BE2C (cell line): ENCODE data around the gene TCIRG1. TPM values are rescaled to one million over a fixed set of nuclear protein-coding genes. Genes with fewer than 3 reads are reported as not detected.
"Not testable (repeated sequence)": the region's sequence is repeated elsewhere in the genome, so short reads cannot be mapped to it uniquely, and the experiment has no call there.

ENCODE experiments used
- DNase-seq: peaks from one replicate; pipeline ENCODE4 v3.0.0-alpha.2; 2020
- H3K27me3 ChIP-seq: fragments of 250-450 bp; sonication (Bioruptor Pico); 2 replicates; pipeline ENCODE4 v1.5.1; 2020; ENCODE audit warnings: mild to moderate bottlenecking
- H3K36me3 ChIP-seq: fragments of 250-450 bp; sonication (Bioruptor Pico); 2 replicates; pipeline ENCODE4 v1.5.1; 2020; ENCODE audit warnings: mild to moderate bottlenecking
- H3K4me1 ChIP-seq: fragments of 250-450 bp; sonication (Bioruptor Pico); 2 replicates; pipeline ENCODE4 v1.5.1; 2020
- H3K4me3 ChIP-seq: 2 replicates; pipeline ENCODE4 v1.5.1; 2011; ENCODE audit warnings: low read depth, low read length
- H3K9me3 ChIP-seq: fragments of 250-450 bp; sonication (Bioruptor Pico); 2 replicates; pipeline ENCODE4 v1.5.1; 2020
- polyA plus RNA-seq: library from polyadenylated mRNA; unstranded; fragments of >200 nt; gene quantifications from one replicate; pipeline ENCODE4 v1.2.1, GENCODE V29; 2012; ENCODE audit warnings: low read depth, missing spikeins; ENCODE audit not compliant: insufficient read length, insufficient read depth
- TF ChIP-seq, protein P1 (sequence below): IDR thresholded peaks from 2 replicates; pipeline ENCODE4 v1.5.1; 2012; ENCODE audit warnings: mild to moderate bottlenecking, low read depth, low read length

TCIRG1 gene, protein sequence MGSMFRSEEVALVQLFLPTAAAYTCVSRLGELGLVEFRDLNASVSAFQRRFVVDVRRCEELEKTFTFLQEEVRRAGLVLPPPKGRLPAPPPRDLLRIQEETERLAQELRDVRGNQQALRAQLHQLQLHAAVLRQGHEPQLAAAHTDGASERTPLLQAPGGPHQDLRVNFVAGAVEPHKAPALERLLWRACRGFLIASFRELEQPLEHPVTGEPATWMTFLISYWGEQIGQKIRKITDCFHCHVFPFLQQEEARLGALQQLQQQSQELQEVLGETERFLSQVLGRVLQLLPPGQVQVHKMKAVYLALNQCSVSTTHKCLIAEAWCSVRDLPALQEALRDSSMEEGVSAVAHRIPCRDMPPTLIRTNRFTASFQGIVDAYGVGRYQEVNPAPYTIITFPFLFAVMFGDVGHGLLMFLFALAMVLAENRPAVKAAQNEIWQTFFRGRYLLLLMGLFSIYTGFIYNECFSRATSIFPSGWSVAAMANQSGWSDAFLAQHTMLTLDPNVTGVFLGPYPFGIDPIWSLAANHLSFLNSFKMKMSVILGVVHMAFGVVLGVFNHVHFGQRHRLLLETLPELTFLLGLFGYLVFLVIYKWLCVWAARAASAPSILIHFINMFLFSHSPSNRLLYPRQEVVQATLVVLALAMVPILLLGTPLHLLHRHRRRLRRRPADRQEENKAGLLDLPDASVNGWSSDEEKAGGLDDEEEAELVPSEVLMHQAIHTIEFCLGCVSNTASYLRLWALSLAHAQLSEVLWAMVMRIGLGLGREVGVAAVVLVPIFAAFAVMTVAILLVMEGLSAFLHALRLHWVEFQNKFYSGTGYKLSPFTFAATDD
- polyA plus RNA-seq = 58.1 TPM

- H3K4me1 ChIP-seq = peaks cover 41% of the 10 kb centered on the region
- TF ChIP-seq, protein P1, sequence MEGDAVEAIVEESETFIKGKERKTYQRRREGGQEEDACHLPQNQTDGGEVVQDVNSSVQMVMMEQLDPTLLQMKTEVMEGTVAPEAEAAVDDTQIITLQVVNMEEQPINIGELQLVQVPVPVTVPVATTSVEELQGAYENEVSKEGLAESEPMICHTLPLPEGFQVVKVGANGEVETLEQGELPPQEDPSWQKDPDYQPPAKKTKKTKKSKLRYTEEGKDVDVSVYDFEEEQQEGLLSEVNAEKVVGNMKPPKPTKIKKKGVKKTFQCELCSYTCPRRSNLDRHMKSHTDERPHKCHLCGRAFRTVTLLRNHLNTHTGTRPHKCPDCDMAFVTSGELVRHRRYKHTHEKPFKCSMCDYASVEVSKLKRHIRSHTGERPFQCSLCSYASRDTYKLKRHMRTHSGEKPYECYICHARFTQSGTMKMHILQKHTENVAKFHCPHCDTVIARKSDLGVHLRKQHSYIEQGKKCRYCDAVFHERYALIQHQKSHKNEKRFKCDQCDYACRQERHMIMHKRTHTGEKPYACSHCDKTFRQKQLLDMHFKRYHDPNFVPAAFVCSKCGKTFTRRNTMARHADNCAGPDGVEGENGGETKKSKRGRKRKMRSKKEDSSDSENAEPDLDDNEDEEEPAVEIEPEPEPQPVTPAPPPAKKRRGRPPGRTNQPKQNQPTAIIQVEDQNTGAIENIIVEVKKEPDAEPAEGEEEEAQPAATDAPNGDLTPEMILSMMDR = no peak
- peak; percentile 50 for DNase-seq
Measured at GRCh38 chr11:68038718-68039525, at the start of gene TCIRG1. TCIRG1 (plus strand) TSS chr11:68039025; CDS start chr11:68041272, 2,247 bp downstream.

GRCh38 chr11:67990546-67991346, 48.1 kb upstream of the TCIRG1 start:
- not testable (repeated sequence) for DNase-seq, H3K27me3 ChIP-seq, H3K36me3 ChIP-seq, H3K9me3 ChIP-seq, H3K4me1 ChIP-seq, H3K4me3 ChIP-seq

More at GRCh38 chr11:68038718-68039525, at the start of gene TCIRG1:
- Histone ChIP-seq H3K9me3 (no peaks in the 10 kb centered on the region), H3K27me3 (no peaks in the 10 kb centered on the region), H3K4me3 (no peak within 1 kb of the TSS), H3K36me3 (peaks cover 5% of the 10 kb centered on the region)

DNA sequence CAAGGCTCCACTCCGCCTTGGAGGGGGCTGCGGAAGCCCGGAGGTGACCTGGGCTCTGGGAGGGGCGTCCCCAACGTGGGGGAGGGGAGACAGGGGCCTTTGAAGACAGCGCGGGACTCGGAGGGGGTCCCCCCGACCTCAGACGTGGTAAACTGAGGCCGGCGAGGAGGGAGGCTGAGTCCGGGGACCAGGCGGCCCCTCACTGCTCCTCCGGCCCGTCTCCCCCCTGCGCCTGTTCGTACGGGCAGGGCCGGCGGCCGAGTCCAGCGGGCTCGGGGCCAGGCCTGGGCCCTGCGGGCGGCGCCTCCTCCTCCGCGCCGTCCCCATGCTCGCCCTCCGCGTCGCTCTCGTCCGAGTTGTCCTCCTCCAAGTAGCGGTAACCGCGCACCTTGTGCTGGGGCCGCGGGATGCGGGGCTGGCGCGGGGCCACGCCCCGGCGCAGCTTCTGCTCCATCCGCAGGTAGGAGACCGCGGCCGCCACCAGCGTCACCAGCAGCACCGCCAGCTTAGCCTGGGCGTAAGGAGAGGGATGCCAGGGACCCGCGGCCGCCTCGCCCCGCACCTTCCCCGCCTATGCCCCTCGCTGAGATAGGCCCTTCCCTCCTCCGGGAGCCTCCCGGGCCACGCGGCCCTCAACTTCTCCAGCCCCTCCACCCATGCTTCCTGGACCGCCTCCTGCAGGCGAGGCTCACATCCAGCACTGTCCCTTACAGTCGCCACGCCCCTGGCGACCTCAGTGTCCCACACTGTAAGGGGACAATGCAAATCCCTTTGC, 47.3 kb upstream of the TCIRG1 start:
- not testable (repeated sequence) for H3K4me1 ChIP-seq, H3K4me3 ChIP-seq, H3K9me3 ChIP-seq, H3K36me3 ChIP-seq, DNase-seq, H3K27me3 ChIP-seq

DNA sequence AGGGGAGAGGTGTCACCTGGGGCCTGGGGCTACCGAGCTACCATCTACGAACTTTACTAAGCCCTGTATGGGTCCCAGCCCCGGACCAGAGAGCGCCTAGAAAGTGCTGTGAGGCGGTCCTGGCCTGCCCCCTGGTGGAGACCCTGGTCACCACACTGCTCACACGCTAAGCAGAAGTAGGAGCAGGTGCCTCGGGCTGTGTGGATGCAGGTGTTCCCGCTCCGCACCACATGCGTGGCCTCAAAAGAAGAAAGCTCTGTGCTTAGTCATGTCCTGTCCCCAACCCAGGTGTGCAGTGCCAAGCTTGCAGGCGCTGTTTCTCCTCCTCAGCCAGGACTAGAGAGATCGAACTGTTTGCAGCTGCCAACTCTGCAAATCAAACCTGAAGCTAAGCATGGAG, 45.0 kb upstream of the TCIRG1 start:
- peak; percentile 51 for DNase-seq
- not testable (repeated sequence) for H3K9me3 ChIP-seq, H3K4me1 ChIP-seq, H3K36me3 ChIP-seq, H3K27me3 ChIP-seq, H3K4me3 ChIP-seq
- TF ChIP-seq, protein P1 = peak; percentile 55

GRCh38 chr11:67994387-67994786, 44.4 kb upstream of the TCIRG1 start:
- not testable (repeated sequence) for H3K36me3 ChIP-seq, H3K4me1 ChIP-seq, H3K4me3 ChIP-seq, DNase-seq, H3K9me3 ChIP-seq, H3K27me3 ChIP-seq

GRCh38 chr11:67995129-67995528, 43.7 kb upstream of the TCIRG1 start:
- not testable (repeated sequence) for DNase-seq, H3K36me3 ChIP-seq, H3K9me3 ChIP-seq, H3K4me1 ChIP-seq, H3K27me3 ChIP-seq, H3K4me3 ChIP-seq

DNA sequence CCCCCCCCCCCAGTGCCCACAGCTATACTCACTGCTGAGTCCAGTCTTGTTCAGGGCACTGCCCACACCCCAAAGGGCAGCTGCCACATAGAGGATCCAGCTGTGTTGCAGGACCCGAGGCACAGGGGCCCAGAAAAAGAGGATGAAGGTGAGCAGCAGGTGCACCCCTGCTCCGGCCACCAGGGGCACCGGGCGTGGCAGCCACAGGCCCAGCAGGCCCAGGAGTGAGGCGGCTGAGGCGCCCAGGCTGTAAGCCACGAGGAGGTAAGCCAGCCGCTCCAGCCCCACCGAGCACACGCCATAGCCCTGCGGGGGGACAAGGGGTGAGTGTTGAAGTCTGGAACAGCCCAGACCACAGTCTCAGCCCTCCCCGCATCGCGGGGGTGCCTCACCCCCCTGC, 43.2 kb upstream of the TCIRG1 start:
- H3K4me3 ChIP-seq, H3K4me1 ChIP-seq, H3K36me3 ChIP-seq, H3K27me3 ChIP-seq, H3K9me3 ChIP-seq, DNase-seq: not testable (repeated sequence)
